ENCODE data around the gene ABCA2.
"Not testable (repeated sequence)": the region's sequence is repeated elsewhere in the genome, so short reads cannot be mapped to it uniquely, and the experiment has no call there.

The ABCA2 gene

GRCh38 chr9:137027369-137028262, at the start of gene ABCA2:
Gene ABCA2, minus strand, starts transcription at chr9:137028237. Its CDS starts 97 bp downstream, at chr9:137028140.
- DNase-seq: no peak

GRCh38 chr9:137077010-137077747, 49.1 kb upstream of the ABCA2 start, which contains the start of gene UAP1L1:
Gene UAP1L1, plus strand, starts transcription at chr9:137077517. Its CDS starts 16 bp downstream, at chr9:137077533.
- DNase-seq: no peak

GRCh38 chr9:137076636-137077009, 48.6 kb upstream of the ABCA2 start:
- no peak for DNase-seq

DNA sequence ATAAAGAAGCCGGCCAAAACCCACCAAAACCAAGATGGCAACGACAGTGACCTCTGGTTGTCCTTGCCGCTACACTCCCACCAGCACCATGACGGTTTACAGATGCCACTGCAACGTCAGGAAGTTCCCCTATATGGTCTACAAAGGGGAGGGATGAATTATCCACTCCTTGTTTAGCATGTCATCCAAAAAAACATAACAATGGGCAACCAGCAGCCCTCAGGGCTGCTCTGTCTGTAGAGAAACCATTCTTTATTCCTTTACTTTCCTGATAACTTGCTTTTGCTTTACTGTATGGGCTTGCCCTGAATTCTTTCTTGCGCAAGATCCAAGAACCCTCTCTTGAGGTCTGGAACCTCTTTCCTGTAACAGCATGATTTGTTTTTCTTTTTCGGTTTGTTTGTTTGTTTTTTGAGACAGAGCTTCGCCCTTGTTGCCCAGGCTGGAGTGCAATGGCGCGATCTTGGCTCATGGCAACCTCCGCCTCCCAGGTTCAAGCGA, 47.3 kb upstream of the ABCA2 start:
- no peak for DNase-seq

GRCh38 chr9:137074657-137075274, 46.7 kb upstream of the ABCA2 start:
- DNase-seq: no peak

- no peak for DNase-seq
Observed at GRCh38 chr9:137073992-137074399, 46.0 kb upstream of the ABCA2 start.

DNA sequence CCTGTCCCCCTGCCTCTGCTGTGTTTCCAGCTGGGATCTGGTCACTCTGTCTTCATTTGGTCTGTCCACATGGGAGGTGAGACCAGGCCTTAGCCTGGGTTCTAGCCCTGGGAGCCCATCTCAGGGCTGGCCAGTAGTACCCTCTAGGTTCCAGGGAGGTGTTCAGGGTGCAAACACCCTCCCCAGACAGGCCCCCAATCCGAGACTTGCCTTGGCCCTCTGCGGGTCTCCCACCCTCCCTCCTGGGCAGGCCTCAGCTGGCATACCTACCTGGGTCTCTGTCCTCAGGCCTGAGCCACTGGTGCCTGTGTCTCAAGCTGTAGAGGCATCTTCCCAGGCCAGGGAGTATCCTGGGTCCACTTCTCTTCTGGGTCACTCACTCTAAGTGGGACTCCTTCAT, 43.2 kb upstream of the ABCA2 start:
- no peak for DNase-seq

DNA sequence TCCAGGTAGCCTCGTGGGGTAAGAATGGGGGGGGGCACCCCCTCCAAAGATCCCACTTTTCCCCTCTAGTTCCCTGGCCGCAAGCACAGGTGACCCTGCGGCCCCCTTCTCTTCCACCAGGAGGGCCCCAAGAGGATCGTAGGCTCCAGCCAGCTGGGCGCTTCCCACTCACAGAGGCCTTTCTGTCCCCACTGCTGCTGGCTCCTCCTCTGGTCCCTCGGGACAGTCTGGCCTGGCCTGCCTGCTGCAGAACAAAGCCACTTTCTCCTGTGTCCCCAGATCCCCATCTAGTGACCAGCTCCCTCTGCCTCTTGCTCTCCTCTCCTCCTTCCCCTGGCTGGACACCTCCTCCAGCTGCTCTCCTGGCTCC, 42.9 kb upstream of the ABCA2 start:
- no peak for DNase-seq

DNA sequence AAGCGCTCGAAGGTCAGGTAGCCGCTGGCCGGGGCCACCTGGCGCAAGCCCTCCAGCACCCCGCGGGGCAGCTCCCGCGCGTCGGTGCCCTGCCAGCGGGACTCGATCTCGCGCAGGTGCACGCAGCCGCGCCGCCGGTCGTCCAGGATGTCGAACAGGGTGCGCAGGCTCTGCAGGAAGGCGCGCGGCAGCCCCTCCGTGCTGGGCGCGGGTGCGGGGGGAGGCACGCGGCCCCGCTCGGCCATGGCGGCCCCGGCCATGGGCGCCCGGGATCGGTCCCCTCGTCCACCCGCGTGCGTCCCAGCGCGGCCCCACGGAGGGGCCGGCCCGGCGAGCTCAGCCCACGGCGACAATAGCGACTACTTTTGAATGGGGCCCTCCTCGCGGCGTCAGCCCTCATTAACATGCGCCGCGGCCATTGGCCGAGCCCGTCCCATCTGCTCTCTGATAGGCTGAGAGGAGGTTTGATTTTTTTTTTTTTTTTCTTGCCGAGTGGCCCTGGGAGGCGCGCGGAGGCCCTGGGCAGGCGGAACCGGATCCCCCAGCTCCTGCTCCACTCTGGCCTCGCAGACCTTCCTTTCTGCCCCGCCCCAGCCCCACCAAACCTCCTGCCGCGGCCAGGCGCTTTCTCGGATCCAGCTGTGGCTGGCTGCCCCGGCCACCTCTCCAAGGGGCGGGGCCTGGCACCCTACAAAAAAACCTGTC, 42.3 kb upstream of the ABCA2 start, which contains the start of gene SAPCD2:
Gene SAPCD2 (minus strand): TSS at position 357 of the 705 bp plus-strand sequence. CDS start 97 bp downstream, at position 260.
- peak; percentile 86 for DNase-seq

DNA sequence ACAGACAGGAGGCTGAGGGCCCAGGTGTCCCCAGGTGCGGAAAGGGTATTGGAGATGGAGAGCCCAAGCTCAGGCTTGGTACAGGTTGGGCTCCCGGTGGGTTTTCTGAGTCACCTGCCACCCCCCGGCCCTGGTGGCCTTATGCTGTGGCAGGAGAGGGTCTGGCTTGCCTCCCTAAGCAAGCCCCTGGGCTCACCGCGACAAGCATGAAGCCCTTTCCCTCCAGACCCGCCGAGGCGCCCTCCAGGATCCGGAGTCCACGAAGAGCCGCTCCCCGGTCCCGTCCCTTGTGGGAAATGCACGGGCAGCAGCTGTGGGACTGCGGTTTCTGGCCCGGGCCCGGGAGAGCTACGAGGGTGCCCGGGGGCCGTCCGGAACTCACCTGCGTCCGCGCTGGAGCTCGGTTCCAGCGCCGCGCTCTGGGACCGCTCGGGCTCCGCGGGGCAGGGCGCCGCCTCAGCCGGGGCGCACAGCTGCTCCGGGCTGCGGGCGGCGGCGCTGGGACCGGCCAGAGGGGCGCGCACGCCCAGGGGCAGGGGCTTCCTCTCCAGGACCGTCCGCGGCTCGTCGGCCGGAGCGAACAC, 41.6 kb upstream of the ABCA2 start:
- no peak for DNase-seq

GRCh38 chr9:137068539-137069507, 40.8 kb upstream of the ABCA2 start:
- no peak for DNase-seq

GRCh38 chr9:137067860-137068538, 40.0 kb upstream of the ABCA2 start:
- DNase-seq: peak; percentile 86

DNA sequence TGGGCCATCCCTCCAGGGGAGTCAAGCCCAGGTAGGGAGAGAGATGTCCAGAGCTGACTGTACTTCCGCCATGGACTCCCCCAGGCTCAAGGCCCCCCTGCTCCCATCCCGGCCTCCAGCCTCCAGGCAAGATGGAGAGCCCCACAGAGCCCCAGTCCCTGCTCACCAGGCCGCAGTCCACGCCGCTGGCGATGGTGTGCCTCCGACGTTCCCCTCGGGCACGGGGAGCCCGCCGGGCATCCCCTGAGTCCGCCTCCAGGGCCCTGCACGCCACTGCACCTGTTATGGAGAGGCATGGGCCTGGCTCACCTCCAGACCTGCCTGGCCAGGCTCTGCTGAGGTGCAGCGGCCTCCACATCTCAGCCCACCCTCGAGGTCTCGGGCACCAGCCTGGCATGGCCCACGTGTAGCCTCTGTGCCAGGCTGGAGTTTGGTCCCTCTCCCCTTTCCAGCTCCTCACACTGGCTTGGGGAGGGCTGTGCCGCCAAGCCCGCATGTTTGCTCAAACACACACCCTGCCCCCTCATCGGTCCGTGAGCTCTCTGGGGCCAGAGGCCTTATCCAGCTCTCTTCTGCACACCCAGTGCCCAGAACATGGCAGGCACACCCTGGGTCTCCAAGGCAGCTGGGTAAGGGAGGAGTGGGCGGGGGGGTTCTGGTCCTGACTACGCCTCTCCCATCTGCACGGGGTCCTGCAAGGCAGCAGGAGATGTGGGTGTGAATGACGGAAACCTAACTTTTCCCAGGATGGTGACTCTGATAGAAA, 38.2 kb upstream of the ABCA2 start:
- DNase-seq: no peak

DNA sequence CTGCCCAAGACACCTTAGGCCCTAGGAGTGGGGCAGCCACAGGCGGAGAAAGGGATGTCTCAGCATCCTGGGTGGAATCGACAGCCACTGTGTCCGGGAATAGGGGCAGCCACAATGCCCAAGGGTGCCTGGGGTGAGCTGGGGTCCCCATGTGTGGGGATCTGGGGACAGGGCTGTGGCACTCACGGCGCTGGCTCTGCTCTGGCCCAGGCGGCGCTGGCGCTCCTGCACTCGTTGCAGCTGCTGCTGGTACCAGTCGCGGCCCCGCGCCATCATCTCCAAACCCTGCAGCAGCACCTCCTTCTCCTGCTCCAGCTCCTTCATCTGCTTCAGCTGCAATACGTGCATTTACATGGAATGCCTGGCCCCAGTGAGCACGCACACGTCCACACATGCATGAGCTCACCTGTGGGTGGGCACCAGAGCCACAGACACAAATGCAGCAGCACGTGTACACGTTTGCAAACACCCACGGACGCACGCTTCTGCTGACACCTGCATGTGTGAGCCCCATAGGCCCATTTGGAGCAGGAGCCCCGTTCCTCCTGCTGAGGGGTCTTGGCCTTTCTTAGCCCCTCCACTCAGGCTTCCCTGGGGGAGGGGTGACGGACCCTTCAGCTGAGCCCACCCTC, 37.4 kb upstream of the ABCA2 start:
- no peak for DNase-seq

DNA sequence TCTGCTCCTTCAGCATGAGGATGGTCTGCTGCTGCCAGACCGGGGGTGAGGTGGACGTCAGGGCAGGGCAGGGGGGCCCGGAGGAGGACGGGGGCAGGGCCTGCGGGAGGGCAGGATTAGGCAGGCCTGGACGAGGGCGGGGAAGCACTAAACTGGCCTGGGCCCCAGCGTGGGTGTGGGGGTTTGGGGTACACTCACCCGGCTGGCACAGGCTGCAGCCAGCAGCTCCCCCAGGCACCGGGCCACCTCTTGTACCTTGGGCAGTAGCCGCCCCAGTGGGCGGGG, 36.8 kb upstream of the ABCA2 start:
- DNase-seq: no peak

DNA sequence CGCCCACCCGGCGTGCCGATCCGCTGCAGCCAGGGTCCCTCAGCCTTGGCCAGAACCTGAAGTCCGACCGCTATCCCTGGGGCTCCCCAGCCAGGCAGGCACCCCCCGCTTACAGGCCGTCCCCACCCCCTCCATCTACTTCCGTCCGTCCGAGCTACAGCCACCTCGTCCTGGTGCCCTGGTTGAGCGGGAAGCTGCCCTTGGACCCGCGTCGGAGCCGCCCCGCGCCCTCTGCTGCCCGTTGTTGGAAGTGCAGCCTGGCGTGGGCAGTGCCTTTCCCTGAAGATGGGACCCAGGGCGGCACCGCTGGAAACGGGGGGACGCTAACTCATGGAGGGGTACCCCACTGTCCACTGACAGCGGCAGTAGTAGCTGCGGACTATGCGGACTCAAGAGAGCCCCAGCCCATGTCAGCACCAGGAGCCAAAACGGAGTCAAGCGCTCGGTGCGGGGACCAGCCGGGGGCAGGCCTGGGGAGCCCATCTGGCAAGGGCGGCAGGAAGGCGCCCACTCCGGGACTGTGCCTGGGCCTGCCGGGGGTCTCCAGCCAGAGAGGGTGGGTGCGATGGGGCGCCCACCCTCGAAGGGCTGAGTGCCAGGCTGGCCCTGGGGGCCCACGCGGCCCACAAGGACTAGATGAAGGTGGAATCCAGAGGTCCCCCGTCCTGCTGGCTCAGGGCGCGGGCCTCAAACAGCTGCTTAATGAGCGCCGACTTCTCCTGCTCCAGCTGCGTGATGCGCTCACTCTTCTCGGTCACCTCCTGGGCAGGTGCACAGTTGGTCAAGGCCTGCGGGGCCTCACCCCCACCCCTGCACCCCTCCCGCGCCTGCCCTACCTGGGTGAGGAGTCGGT, 36.2 kb upstream of the ABCA2 start:
- peak; percentile 27 for DNase-seq

GRCh38 chr9:137063311-137064026, 35.4 kb upstream of the ABCA2 start:
- DNase-seq: no peak

- not testable (repeated sequence) for DNase-seq
Observed at GRCh38 chr9:137062798-137063197, 34.8 kb upstream of the ABCA2 start.
